Breast epithelium (tissue), 3 donors: ENCODE results near the gene LMO3.

Experiments
- CTCF ChIP-seq, 3 donors: fragments of 450-650 bp; IDR thresholded peaks; one replicate each; pipeline ENCODE4 v1.5.1; 2016 to 2017; ENCODE audit warnings: antibody characterized with exemption in 3 of 3, mild to moderate bottlenecking in 3 of 3, moderate library complexity in 3 of 3
- POLR2A ChIP-seq: fragments of 450-650 bp; IDR thresholded peaks from one replicate; pipeline ENCODE4 v1.6.1; 2016; ENCODE audit warnings: antibody characterized with exemption, mild to moderate bottlenecking, moderate library complexity

DNA sequence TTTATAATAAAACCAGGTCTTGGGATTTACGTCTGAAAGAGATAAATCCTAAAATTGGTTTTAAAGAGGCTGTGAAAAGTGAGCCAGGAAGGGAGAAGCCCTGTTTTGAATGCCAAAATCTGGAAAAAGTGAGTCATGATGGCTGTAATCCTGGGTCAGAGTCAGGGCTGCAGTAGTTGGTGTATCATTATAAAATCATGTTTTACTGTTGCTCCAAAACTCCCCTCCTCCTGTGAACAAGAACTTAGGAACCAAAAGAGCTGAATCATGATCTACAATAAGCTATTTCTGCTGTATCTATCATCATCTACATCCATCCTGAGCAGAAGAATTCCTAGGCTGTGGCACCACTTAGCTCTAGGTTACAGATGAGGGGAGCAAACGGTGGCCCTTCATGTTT, 79.3 kb downstream of the LMO3 start:
- no peak for TF ChIP-seq CTCF (IDR thresholded peaks at IDR 0.05)
- TF ChIP-seq POLR2A, result no peak
